IMR-90 (cell line): ENCODE results near the gene NOL8. TPM values are rescaled to one million over a fixed set of nuclear protein-coding genes. Genes with fewer than 3 reads are reported as not detected.

Experiments used
- ATAC-seq: fragments of 200-7000 bp; cut with Tn5 transposase; 2 replicates; pipeline ENCODE4 v1.9.1; 2020; ENCODE audit warnings: low read depth, mild to moderate bottlenecking, moderate library complexity
- BruUV-seq: library from RNA; stranded (reverse); fragments of 400-500 nt; replicated peaks from 2 replicates; lab custom pipeline; 2021; lab: Mats Ljungman, UMichigan
- CTCF ChIA-PET: fragments of 300-600 bp; formaldehyde crosslinking; extraction: SDS; loops from one replicate; lab custom pipeline; 2021; ENCODE audit warnings: antibody characterized with exemption; lab: Yijun Ruan, JAX
- POLR2A ChIA-PET: fragments of 300-600 bp; sonication (Branson Sonifier 250); formaldehyde crosslinking; loops from one replicate; lab custom pipeline; 2022; ENCODE audit warnings: antibody characterized with exemption; ENCODE audit not compliant: unreplicated experiment; lab: Charles Lee
- DNase-seq: peaks from one replicate; pipeline ENCODE4 v3.0.0; 2013
- H2AFZ ChIP-seq: replicated peaks from 2 replicates; pipeline ENCODE3; 2013; ENCODE audit warnings: low read length, mild to moderate bottlenecking; ENCODE audit not compliant: poor library complexity
- H2AK5ac ChIP-seq: 2 replicates; pipeline ENCODE4 v1.6.1; 2013; ENCODE audit warnings: low read depth, low read length, inconsistent platforms
- H2AK9ac ChIP-seq: replicated peaks from 2 replicates; pipeline ENCODE3; 2013; ENCODE audit warnings: mild to moderate bottlenecking, low read depth, low read length, moderate library complexity; ENCODE audit not compliant: poor library complexity
- H2BK120ac ChIP-seq: 2 replicates; pipeline ENCODE4 v1.6.1; 2013; ENCODE audit warnings: low read depth, low read length, inconsistent platforms
- H2BK15ac ChIP-seq: 3 replicates; pipeline ENCODE4 v1.6.1; 2013; ENCODE audit warnings: low read depth, low read length, inconsistent platforms
- H2BK20ac ChIP-seq: 2 replicates; pipeline ENCODE4 v1.6.1; 2013; ENCODE audit warnings: low read depth, mild to moderate bottlenecking, inconsistent platforms, low read length, moderate library complexity
- H2BK5ac ChIP-seq: 2 replicates; pipeline ENCODE4 v1.6.1; 2013; ENCODE audit warnings: mild to moderate bottlenecking, low read depth, low read length, inconsistent platforms; ENCODE audit not compliant: poor library complexity, severe bottlenecking
- H3K14ac ChIP-seq: replicated peaks from 2 replicates; pipeline ENCODE4 v1.6.1; 2013; ENCODE audit warnings: low read depth, low read length, inconsistent platforms
- H3K18ac ChIP-seq: 2 replicates; pipeline ENCODE4 v1.6.1; 2013; ENCODE audit warnings: low read depth, low read length, control low read depth
- H3K23ac ChIP-seq: 2 replicates; pipeline ENCODE4 v1.6.1; 2013; ENCODE audit warnings: low read depth, low read length, inconsistent platforms
- H3K27ac ChIP-seq: 2 replicates; pipeline ENCODE4 v1.5.1; 2013; ENCODE audit warnings: mild to moderate bottlenecking, control low read depth, low read length; ENCODE audit not compliant: insufficient read depth
- H3K27me3 ChIP-seq: 2 replicates; pipeline ENCODE4 v1.6.1; 2013; ENCODE audit warnings: low read length; ENCODE audit not compliant: control insufficient read depth, insufficient read depth
- H3K36me3 ChIP-seq: 2 replicates; pipeline ENCODE4 v1.6.1; 2013; ENCODE audit warnings: low read length, mixed read lengths; ENCODE audit not compliant: control insufficient read depth, insufficient read depth
- H3K4ac ChIP-seq: 2 replicates; pipeline ENCODE4 v1.6.1; 2013; ENCODE audit warnings: low read depth, low read length, inconsistent platforms
- H3K4me1 ChIP-seq: 2 replicates; pipeline ENCODE4 v1.6.1; 2013; ENCODE audit warnings: low read length, mixed read lengths; ENCODE audit not compliant: control insufficient read depth, insufficient read depth
- H3K4me2 ChIP-seq: 2 replicates; pipeline ENCODE4 v1.6.1; 2013; ENCODE audit warnings: low read depth, mild to moderate bottlenecking, control low read depth, low read length, moderate library complexity
- H3K4me3 ChIP-seq: 2 replicates; pipeline ENCODE4 v1.5.1; 2013; ENCODE audit warnings: low read depth, mild to moderate bottlenecking, control low read depth, low read length, moderate library complexity; ENCODE audit not compliant: insufficient read depth
- H3K56ac ChIP-seq: 2 replicates; pipeline ENCODE4 v1.6.1; 2013; ENCODE audit warnings: low read length, inconsistent platforms; ENCODE audit not compliant: insufficient read depth; ENCODE audit errors: extremely low read depth
- H3K79me1 ChIP-seq, 2 experiments: 2 replicates each; pipeline ENCODE4 v1.6.1; 2013; ENCODE audit warnings: low read length in 2 of 2, inconsistent platforms in 1 of 2, low read depth in 1 of 2
- H3K9ac ChIP-seq: 2 replicates; pipeline ENCODE4 v1.6.1; 2013; ENCODE audit warnings: low read depth, low read length, control low read depth
- H3K9me1 ChIP-seq: 2 replicates; pipeline ENCODE4 v1.6.1; 2013; ENCODE audit warnings: low read length, inconsistent platforms; ENCODE audit not compliant: insufficient read depth
- H3K9me3 ChIP-seq: 2 replicates; pipeline ENCODE4 v1.6.1; 2013; ENCODE audit warnings: low read length; ENCODE audit not compliant: control insufficient read depth, insufficient read depth
- H4K20me1 ChIP-seq: 2 replicates; pipeline ENCODE4 v1.6.1; 2013; ENCODE audit warnings: low read length, inconsistent platforms; ENCODE audit not compliant: insufficient read depth
- H4K5ac ChIP-seq: 2 replicates; pipeline ENCODE4 v1.6.1; 2013; ENCODE audit warnings: mild to moderate bottlenecking, low read depth, low read length, control low read depth
- H4K8ac ChIP-seq, 2 experiments: 2 replicates each; pipeline ENCODE4 v1.6.1; 2013; ENCODE audit warnings: low read depth in 2 of 2, low read length in 2 of 2, control low read depth in 1 of 2, inconsistent platforms in 1 of 2
- H4K91ac ChIP-seq: 2 replicates; pipeline ENCODE4 v1.6.1; 2013; ENCODE audit warnings: low read depth, low read length, inconsistent platforms; ENCODE audit not compliant: insufficient read depth
- BHLHE40 ChIP-seq: fragments of 150-350 bp; IDR thresholded peaks from 2 replicates; pipeline ENCODE4 v1.6.1; 2016; ENCODE audit warnings: mild to moderate bottlenecking, low read depth, low read length
- CTCF ChIP-seq: conservative IDR thresholded peaks from 2 replicates; pipeline ENCODE4 v1.5.1; 2012; ENCODE audit warnings: mild to moderate bottlenecking, low read depth, low read length, improper control_type of control experiment
- FOS ChIP-seq: fragments of 150-350 bp; IDR thresholded peaks from 2 replicates; pipeline ENCODE4 v1.6.1; 2016; ENCODE audit warnings: low read depth, low read length
- MAZ ChIP-seq: IDR thresholded peaks from 2 replicates; pipeline ENCODE4 v1.6.1; 2012; ENCODE audit warnings: low read depth, mild to moderate bottlenecking, low read length, improper control_type of control experiment, moderate library complexity, borderline replicate concordance
- MXI1 ChIP-seq: IDR thresholded peaks from 2 replicates; pipeline ENCODE4 v1.6.1; 2012; ENCODE audit warnings: low read depth, mild to moderate bottlenecking, low read length, moderate library complexity, borderline replicate concordance
- NFE2L2 ChIP-seq: fragments of 150-350 bp; IDR thresholded peaks from 2 replicates; pipeline ENCODE4 v1.6.1; 2016; ENCODE audit warnings: low read depth, mild to moderate bottlenecking, low read length
- POLR2A ChIP-seq: IDR thresholded peaks from 2 replicates; pipeline ENCODE4 v1.6.1; 2012; ENCODE audit warnings: mild to moderate bottlenecking, low read depth, low read length
- RCOR1 ChIP-seq: IDR thresholded peaks from 2 replicates; pipeline ENCODE4 v1.6.1; 2012; ENCODE audit warnings: mild to moderate bottlenecking, low read length, improper control_type of control experiment; ENCODE audit not compliant: insufficient replicate concordance
- RFX5 ChIP-seq: IDR thresholded peaks from 2 replicates; pipeline ENCODE4 v1.8.0; 2012; ENCODE audit warnings: low read depth, mild to moderate bottlenecking, low read length, moderate library complexity
- WGBS, 2 experiments: methylation state at CpG; one replicate each; pipeline versions ENCODE4 v1.1.5 to v1.1.7; 2013; ENCODE audit warnings: missing lambda C conversion rate in 2 of 2; ENCODE audit not compliant: insufficient read length in 1 of 2; ENCODE audit errors: extremely low coverage in 2 of 2; 5-methylcytosine and 5-hydroxymethylcytosine counted together
- dilution Hi-C: fragments of 300-500 bp; cut with HindIII; formaldehyde crosslinking; loops from one replicate; pipeline ENCODE4 v1.14.3; 2018; ENCODE audit warnings: low sequenced_read_pairs; ENCODE audit not compliant: unreplicated experiment
- in situ Hi-C: fragments of 300-500 bp; cut with MboI; formaldehyde crosslinking; loops from 3 replicates; pipeline ENCODE4 v1.14.3; 2019; ENCODE audit warnings: low sequenced_read_pairs, inconsistent platforms, mixed read lengths
- intact Hi-C: fragments of 100-400 bp; cut with micrococcal nuclease; formaldehyde crosslinking; loops from 2 replicates; pipeline ENCODE4 v1.10.0; 2022
- polyA plus RNA-seq, 3 experiments: library from polyadenylated mRNA; depleted of rRNA; stranded (reverse); fragments of >200 nt; gene quantifications; 2 replicates each; pipeline ENCODE4 v1.2.3, GENCODE V29; 2012; ENCODE audit warnings: low replicate concordance in 1 of 3
- total RNA-seq: library from RNA; depleted of rRNA; stranded (reverse); fragments of >200 nt; gene quantifications from 2 replicates; pipeline ENCODE4 v1.2.3, GENCODE V29; 2012
- TF ChIP-seq, protein P1 (sequence below): fragments of 150-350 bp; IDR thresholded peaks from 2 replicates; pipeline ENCODE4 v1.6.1; 2016; ENCODE audit warnings: low read depth, mild to moderate bottlenecking, low read length, moderate library complexity, borderline replicate concordance
- TF ChIP-seq, protein P2 (sequence below): fragments of 150-350 bp; IDR thresholded peaks from 2 replicates; pipeline ENCODE4 v1.6.1; 2017; ENCODE audit warnings: mild to moderate bottlenecking, antibody characterized with exemption, low read length, low read depth

Gene NOL8
- total and polyA plus RNA-seq, 2 of the 4 experiments (the other 2 are of a cell fraction): 10.1 to 18.3 TPM

GRCh38 chr9:92253656-92254055, 71.5 kb downstream of the NOL8 start:
- H3K4me1 ChIP-seq: no peaks in the 10 kb centered on the region
- H2AK9ac ChIP-seq: no peak overlapping the region
- H2BK120ac ChIP-seq: no peak overlapping the region
- intact Hi-C loops: no loop called here
- no peak overlapping the region for H3K18ac ChIP-seq
- no peak for DNase-seq
- peaks cover 7% of the 10 kb centered on the region; the same call in 1 of the 2 replicates for H3K9me1 ChIP-seq
- ChIA-PET CTCF (no interaction called here), POLR2A (no interaction called here)
- no peak overlapping the region for H3K14ac ChIP-seq
- no peak for ATAC-seq
- H3K56ac ChIP-seq: no peak overlapping the region
- no peak overlapping the region for H4K91ac ChIP-seq
- TF ChIP-seq, protein P1, sequence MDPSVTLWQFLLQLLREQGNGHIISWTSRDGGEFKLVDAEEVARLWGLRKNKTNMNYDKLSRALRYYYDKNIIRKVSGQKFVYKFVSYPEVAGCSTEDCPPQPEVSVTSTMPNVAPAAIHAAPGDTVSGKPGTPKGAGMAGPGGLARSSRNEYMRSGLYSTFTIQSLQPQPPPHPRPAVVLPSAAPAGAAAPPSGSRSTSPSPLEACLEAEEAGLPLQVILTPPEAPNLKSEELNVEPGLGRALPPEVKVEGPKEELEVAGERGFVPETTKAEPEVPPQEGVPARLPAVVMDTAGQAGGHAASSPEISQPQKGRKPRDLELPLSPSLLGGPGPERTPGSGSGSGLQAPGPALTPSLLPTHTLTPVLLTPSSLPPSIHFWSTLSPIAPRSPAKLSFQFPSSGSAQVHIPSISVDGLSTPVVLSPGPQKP: no peak
- TF ChIP-seq RCOR1 (no peak), RFX5 (no peak), CTCF (no peak), MAZ (no peak), POLR2A (no peak), BHLHE40 (no peak), NFE2L2 (no peak), MXI1 (no peak), FOS (no peak)
- TF ChIP-seq, protein P2, sequence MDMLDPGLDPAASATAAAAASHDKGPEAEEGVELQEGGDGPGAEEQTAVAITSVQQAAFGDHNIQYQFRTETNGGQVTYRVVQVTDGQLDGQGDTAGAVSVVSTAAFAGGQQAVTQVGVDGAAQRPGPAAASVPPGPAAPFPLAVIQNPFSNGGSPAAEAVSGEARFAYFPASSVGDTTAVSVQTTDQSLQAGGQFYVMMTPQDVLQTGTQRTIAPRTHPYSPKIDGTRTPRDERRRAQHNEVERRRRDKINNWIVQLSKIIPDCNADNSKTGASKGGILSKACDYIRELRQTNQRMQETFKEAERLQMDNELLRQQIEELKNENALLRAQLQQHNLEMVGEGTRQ: no peak
- H3K9ac ChIP-seq: no peak overlapping the region
- H3K23ac ChIP-seq: no peak overlapping the region
- peaks cover 20 to 30% of the 10 kb centered on the region in 2 experiments for H3K79me1 ChIP-seq
- H2BK5ac ChIP-seq: no peak overlapping the region
- in situ Hi-C loops: no loop called here
- H3K36me3 ChIP-seq: peaks cover 70% of the 10 kb centered on the region
- H3K4me2 ChIP-seq: no peak overlapping the region
- H3K27ac ChIP-seq: no peak overlapping the region
- no peak overlapping the region for H3K4me3 ChIP-seq
- 100% methylated on average over 1 of the region's 4 CpGs; no CpG with 5 or more reads in 1 of the 2 experiments for WGBS, 2 experiments
- no peak overlapping the region for H2BK20ac ChIP-seq
- no peaks in the 10 kb centered on the region for H3K27me3 ChIP-seq
- H3K9me3 ChIP-seq: no peaks in the 10 kb centered on the region
- H4K5ac ChIP-seq: no peak overlapping the region; the same call in 1 of the 2 replicates
- no peak overlapping the region for H2AK5ac ChIP-seq
- H4K20me1 ChIP-seq: no peaks in the 10 kb centered on the region
- no peak overlapping the region for H2AFZ ChIP-seq
- no peak overlapping the region for H3K4ac ChIP-seq
- dilution Hi-C loops: no loop called here
- BruUV-seq: no TSS peak
- no peak overlapping the region for H4K8ac ChIP-seq
- H2BK15ac ChIP-seq: no peak overlapping the region
